Measurements from ENCODE around the gene SSR1.
A peak's percentile ranks its signal among the peaks of the same experiment; 100 is the strongest.
"Not testable (repeated sequence)": the region's sequence is repeated elsewhere in the genome, so short reads cannot be mapped to it uniquely, and the experiment has no call there.

Gene SSR1

DNA sequence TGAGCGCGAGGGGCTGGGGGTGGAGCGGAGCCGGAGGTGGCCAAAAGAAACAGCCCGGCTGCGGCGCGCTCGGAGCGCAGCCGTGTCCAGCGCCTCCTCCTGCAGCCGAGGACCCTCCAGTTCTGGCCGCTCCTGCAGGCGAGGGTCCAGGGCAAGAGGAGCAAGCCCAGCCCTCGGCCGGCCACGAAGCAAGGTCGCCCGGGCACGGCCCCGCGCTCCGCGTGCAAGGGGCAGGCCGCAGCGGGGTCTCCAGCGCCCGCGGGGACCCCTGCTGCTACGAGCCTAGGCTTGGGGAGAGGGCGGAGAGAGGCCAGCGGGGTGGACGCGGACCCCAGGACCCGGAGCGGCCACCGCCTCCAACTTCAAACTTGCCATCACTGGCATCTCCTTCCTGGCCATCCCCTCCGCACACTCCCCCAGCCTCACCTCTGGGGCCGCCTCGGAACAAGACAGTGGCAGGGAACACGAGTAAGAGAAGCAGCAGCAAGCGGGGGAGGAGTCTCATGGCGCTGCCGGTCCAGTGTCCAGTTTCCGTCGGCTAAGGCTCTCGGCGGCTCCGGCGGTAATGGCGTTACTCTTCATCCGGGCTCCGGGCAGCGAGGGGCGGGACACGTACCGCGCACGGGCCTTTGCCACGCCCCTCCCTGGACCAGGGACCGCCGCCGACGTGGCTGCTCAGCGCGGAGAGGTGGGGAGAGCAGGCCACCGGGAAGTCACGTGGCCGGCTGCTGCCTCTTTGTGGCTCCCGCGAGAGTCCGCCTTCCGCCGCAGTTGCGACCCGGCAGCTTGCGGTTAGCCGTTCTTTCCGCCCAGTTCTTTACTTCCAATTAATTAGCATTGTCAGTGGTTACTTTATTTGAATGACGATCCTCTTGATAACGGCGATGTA is at the start of gene SSR1:
SSR1 (minus strand) TSS at position 584 of the 889 bp plus-strand sequence; CDS start at position 505, 79 bp downstream.
- peak; percentile 88 to 92 for DNase-seq (ENCODE audit: low read depth in 2 of 2)

DNA sequence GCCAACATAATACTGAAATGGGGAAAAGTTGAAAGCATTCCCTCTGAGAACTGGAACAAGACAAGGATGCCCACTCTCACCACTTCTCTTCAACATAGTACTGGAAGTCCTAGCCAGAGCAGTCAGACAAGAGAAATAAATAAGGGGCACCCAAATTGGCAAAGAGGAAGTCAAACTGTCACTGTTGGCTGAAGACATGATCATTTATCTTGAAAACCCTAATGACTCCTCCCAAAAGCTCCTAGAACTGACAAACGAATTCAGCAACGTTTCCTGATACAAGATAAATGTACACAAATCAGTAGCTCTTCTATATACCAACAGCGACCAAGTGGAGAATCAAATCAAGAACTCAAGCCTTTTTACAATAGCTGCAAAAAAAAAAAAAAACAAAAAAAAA is 38.9 kb upstream of the SSR1 start:
- DNase-seq (ENCODE audit: low read depth in 2 of 2), result not testable (repeated sequence)

- not testable (repeated sequence) for DNase-seq (ENCODE audit: low read depth in 2 of 2)
These were observed 37.6 kb upstream of the SSR1 start for GRCh38 chr6:7350591-7350990.

- not testable (repeated sequence) for DNase-seq (ENCODE audit: low read depth in 2 of 2)
These were observed 34.6 kb upstream of the SSR1 start for GRCh38 chr6:7347551-7347997.

GRCh38 chr6:7344773-7345450 is 31.9 kb upstream of the SSR1 start:
- DNase-seq (ENCODE audit: low read depth in 2 of 2), result not testable (repeated sequence)

DNA sequence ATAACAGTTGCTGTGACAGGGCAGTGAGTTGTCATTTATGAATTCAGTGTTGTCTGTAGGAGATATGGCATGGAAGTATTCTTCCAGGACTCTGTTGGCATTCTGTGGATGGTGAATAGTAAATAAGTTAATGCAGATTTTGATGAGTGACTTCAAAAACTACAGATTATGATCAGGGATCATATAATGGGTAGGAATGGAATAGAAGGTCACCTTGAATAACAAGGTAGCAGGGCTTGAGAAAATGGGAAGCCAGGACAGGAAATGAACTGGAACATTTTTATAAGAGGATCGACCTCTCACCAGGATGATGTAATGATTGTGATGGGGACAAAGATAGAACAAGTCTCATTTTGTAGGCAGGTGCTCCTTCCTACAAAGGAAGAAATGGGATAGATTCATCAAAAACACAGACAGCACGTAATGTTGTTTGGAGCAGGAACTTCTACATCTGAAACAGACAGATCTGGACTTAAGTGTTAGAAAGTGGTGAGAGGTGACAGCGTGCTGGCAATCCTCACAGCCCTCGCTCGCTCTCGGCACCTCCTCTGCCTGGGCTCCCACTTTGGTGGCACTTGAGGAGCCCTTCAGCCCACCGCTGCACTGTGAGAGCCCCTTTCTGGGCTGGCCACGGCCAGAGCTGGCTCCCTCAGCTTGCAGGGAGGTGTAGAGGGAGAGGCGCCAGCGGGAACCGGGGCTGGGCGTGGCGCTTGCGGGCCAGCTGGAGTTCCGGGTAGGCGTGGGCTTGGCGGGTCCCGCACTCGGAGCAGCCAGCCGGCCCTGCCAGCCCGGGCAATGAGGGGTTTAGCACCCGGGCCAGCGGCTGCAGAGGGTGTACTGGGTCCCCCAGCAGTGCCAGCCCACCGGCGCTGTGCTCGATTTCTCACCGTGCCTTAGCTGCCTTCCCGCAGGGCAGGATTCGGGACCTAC is 30.8 kb upstream of the SSR1 start:
- DNase-seq (ENCODE audit: low read depth in 2 of 2), result no peak

GRCh38 chr6:7341989-7342742 is 29.2 kb upstream of the SSR1 start:
- no peak for DNase-seq (ENCODE audit: low read depth in 2 of 2)

DNA sequence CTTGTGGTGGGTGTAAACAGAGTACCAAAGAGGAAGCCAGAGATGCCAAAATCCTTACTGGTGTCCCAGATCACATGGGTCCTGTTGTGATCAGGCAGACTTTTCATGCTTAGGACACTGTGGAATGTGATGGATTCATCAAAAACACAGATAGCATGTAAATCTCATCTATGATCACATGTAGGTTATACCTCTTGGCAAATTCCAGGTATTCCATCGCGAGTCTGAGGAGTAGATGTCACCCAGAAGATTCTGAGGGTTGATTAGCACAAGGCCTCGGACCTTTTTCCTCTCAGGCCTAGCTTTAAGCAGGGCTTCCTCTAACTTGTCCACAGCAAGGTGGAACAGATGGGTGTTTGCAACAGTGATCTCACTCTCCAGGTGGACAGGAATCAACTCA is 28.3 kb upstream of the SSR1 start:
- no peak for DNase-seq (ENCODE audit: low read depth in 2 of 2)

DNA sequence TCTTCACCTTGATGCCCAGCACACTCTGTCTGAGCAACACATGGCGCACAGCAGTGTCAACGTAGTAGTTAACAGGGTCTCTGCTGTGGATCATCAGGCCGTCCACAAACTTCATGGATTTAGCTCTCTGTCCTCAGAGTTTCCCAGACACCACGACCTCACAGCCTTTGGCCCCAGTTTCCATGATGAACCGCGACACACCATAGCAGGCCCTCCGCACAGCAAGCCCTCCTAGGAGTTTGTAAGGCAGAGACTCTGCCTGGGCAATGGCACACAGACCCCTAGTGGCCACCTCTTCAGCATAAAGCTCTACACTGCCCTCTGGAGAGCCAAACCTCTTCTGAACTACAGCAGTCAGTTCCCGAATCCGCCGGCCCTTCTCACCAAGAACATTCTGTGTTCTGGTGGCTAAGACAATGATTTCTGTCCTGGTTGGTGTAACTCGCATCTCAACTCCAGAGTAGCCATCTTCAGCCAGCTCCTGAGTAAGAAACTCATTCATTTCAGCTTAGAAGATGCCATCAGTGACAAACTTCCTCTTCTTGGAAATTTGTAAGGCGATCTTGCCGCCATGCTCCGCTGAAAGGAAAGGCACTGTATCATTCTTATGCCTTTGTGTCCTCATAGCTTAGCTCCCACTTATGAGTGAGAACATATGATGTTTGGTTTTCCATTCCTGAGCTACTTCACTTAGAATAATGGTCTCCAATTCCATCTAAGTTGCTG is 26.2 kb upstream of the SSR1 start:
- DNase-seq (ENCODE audit: low read depth in 2 of 2), result not testable (repeated sequence)

DNA sequence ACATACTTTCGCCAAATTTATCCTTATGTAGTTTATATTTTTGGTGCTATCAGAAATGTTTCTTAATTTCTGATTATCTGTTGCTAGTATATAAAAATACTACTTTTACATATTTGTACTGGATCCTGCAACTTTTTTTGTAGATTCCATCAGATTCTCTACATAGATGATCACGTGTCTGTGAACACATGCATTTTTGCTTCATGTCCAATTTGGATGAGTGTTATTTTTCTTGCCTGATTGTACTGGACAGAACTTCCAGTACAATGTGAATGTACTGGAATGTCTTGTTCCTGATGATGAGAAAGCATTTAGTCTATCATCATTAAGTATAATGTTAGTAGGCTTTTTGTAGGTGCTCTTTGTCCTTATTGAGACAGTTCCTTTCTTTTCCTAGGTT is 25.0 kb upstream of the SSR1 start:
- no peak for DNase-seq (ENCODE audit: low read depth in 2 of 2)

GRCh38 chr6:7335519-7335918 is 22.5 kb upstream of the SSR1 start:
- DNase-seq (ENCODE audit: low read depth in 2 of 2), result no peak

- no peak for DNase-seq (ENCODE audit: low read depth in 2 of 2)
These were observed 21.7 kb upstream of the SSR1 start for GRCh38 chr6:7334685-7335084.

- DNase-seq (ENCODE audit: low read depth in 2 of 2), result no peak
These were observed 19.2 kb upstream of the SSR1 start for GRCh38 chr6:7332090-7332745.

DNA sequence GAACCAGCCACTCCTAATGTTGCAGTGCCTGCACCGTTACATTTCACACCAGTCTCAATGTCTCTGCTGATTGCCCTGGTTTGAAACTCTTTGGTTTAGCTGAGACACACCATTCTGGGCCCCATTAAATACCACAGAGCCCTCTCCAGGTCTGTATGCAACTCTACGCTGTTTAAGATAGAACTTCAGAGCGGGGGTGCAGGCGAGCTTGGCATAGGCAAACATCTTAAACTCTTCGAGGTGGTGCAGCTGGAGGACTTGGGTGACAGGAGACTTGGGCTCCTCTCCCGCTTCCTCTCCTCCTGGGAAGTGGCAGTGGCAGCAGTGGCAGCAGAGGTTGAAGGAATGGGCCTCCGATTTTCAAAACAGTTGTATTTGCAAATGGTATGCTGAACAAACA is 18.5 kb upstream of the SSR1 start:
- no peak for DNase-seq (ENCODE audit: low read depth in 2 of 2)

DNA sequence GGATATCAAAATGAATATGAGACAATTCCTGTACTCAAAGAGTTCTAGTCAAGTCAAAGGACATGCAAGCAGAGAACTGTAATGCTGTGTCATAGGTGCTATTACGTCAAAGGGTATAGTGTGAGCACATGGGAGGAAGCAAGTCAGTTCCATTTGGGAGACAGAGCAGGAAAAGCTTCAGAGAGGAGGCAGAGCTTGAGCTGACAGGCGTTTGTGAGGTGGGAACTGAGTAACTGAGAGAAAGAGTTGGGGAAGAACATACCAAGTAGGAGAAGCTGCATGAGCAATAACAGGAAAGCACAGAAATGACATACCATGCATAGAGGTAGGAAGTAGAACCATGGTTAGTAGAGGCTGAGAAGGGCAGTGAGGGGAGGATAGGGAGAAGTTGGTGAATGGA is 15.2 kb upstream of the SSR1 start:
- no peak for DNase-seq (ENCODE audit: low read depth in 2 of 2)

- DNase-seq (ENCODE audit: low read depth in 2 of 2), result no peak
These were observed 12.8 kb upstream of the SSR1 start for GRCh38 chr6:7325750-7326149.

DNA sequence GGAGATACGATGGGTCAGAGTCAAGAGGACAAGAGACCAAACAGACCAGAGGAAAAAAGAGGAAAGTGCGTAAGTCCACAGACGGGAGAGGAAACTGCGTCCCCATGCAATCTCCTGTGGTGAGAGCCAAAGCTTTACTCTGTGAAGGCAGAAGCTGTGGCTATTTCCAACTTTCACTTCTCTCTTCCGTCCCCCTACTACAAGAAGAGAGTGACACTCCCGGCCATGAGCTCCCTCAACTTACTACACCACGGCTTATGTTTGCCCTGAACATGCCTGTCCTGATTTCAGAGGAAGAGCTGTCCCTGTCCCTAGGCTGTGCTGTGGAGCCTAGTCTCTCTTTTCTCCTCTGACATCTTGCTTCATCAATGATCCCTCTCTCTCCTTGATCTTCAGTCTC is 11.5 kb upstream of the SSR1 start:
- no peak for DNase-seq (ENCODE audit: low read depth in 2 of 2)

DNA sequence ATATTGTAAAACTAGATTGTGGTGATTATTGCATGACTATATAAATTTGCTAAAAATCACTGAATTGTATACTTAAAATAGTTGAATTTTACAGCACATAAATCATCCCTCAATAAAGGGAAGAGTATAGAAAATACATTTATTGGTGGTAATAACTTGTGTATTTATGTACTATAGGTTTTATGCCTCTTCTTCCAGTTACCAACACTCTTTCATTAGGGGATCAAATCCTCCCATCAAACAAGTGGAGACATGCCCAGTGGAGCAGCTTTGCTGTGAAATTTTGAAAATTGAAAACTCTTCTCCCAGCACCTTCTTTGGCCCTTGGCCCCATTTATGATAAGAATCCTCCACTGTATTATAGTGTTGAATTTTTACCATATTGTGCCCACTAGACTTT is 10.1 kb upstream of the SSR1 start:
- DNase-seq (ENCODE audit: low read depth in 2 of 2), result no peak

DNA sequence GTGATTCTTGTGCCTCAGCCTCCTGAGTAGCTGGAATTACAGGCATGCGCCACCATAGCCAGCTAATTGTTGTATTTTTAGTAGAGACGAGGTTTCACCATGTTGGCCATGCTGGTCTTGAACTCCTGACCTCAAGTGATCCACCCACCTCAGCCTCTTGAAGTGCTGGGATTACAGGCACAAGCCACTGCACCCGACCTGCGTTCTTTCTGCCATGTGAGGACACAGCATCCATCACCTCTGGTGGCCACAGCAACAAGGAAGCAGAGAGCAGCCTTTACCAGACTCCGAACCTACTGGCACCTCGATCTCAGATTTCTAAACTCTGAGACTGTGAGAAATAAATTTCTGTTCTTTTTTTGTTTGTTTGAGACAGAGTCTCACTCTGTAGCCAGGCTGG is 8.9 kb upstream of the SSR1 start:
- DNase-seq (ENCODE audit: low read depth in 2 of 2), result not testable (repeated sequence)

- not testable (repeated sequence) for DNase-seq (ENCODE audit: low read depth in 2 of 2)
These were observed 6.4 kb upstream of the SSR1 start for GRCh38 chr6:7319406-7319805.
